GDM1 (cell line): ENCODE results near the gene ZNF540.
"Not testable (repeated sequence)": the region's sequence is repeated elsewhere in the genome, so short reads cannot be mapped to it uniquely, and the experiment has no call there.

Source experiments
- DNase-seq: peaks from one replicate; lab custom pipeline; 2025; lab: John Stamatoyannopoulos, UW

Gene ZNF540

GRCh38 chr19:37594304-37594981 is at the start of gene ZNF540, which contains the start of gene ZNF571:
Gene ZNF540 (plus strand): TSS chr19:37594876. CDS start chr19:37598448, 3,572 bp downstream.
Gene ZNF571 (minus strand): TSS chr19:37594792. CDS start chr19:37586676, 8,116 bp downstream.
- peak; percentile 81 for DNase-seq

DNA sequence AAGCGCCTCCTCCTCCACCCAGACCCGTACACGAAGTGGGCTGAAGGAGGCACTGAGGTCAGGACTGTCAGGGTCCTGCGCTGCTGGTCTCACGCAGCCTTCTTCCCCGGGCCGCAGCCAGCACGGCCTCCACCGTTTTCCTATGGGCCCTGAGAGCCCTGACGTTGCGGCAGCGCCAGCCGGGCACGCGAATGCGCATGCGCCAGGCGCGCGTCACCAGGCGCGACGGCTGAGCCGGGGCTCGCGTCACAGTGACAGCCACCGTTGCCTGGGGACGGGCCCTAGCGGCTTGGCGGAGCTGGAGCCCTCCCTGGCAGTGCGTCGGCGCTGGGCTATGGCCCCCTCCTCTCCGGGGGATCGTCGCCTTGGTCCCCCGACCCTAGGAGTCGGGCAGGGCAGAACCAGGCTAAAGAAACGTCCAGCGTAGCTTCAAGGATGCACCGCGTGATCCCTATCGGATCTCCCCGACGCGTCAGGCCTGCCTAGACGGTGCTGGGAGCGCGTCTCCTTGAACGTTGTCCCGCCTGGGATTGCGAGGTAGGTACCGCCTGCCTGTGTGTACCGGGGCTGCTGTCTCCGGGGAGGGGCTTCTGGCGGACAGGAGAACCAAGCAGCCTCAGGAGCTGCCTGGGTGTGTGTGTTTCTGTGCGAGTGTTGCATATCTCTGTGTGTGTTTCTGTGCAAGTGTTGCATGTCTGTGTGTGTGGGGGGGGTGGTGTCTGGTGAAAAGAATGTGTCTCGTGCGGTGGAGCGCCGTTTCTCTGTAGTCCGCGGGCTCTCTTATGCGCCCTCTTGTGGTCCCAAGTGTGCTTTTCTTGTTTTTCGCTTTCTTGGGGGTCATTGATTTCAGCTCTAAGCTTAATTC is 43.3 kb upstream of the ZNF540 start:
- DNase-seq = no peak

DNA sequence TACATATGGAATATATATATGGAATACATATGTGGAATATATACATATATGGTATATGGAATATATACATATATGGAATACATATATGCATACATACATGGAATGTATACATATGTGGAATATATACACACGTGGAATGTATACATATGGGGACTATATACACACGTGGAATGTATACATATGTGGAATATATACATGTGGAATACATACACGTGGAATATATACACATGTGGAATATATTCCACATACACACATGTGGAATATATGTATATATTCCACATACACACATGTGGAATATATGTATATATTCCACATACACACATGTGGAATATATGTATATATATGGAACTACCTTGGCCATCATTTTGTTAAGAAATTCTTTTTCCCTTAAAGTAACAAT is 31.2 kb upstream of the ZNF540 start:
- DNase-seq = no peak

- no peak for DNase-seq
Observed at GRCh38 chr19:37564624-37565369, 29.9 kb upstream of the ZNF540 start.

DNA sequence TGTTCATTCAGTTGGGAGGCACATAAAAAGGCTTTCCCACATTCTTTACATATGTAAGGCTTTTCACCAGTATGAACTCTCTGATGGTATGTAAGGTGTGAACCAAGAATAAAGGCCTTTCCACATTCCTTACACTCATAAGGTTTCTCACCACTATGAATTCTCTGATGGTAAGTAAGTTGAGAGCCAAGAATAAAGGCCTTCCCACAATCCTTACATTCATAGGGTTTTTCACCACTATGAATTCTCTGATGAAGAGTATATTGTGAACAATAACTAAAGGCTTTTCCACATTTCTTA is 29.4 kb upstream of the ZNF540 start:
- DNase-seq = no peak

DNA sequence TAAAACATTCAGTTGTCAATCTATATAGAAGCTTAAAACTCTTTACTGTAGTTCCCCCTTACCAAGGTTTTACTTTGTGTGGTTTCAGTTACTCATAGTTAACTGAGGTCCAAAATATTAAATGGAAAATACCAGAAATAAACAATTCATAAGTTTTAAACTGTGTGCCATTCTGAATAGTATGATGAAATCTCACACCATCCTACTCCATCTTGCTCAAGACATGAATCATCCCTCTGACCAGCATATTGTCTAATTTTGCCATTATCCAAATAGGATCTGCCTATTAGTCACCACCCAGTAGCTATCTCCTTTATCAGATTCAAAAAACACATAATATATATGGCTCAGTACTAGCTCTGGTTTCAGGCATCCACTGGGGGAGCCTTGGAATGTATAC is 22.5 kb upstream of the ZNF540 start:
- DNase-seq = no peak

GRCh38 chr19:37583340-37583739 is 11.3 kb upstream of the ZNF540 start:
- no peak for DNase-seq

GRCh38 chr19:37593996-37594303 is 726 bp upstream of the ZNF540 start:
- no peak for DNase-seq

- DNase-seq = peak; percentile 24
Observed at GRCh38 chr19:37594982-37595382, 306 bp downstream of the ZNF540 start.

DNA sequence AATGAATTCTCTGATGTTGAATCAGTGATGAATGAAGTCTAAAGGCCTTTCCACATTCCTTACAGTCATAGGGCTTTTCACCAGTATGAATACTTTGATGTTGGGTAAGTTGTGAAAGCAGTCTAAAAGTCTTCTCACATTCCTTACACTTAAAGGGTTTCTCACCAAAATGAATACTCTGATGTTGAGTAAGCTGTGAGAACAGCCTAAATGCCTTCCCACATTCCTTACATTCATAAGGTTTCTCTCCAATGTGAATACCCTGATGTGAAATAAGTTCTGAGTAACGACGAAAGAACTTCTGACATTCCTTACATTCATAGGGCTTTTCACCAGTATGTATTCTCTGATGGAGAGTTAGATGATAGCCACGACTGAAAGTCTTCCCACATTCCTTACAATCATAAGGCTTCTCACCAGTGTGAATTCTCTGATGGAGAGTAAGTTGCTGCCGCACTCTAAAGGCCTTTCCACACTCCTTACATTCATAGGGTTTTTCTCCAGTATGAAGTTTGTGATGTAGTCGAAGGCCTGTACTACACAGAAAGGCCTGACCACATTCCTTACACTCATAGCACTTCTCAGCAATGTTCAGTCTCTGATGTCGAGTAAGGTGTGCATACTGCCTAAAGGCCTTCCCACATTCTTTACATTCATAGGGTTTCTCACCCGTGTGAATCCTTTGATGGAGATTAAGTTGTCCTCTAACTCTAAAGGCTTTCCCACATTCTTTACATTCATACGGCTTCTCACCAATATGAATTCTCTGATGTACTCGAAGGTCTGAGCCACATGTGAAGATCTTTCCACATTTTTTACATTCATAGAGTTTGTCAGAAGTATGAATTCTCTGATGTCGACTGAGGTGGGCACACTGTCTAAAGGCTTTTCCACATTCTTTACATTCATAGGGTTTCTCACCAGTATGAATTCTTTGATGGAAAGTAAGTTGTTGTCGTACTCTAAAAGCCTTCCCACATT is 40.7 kb downstream of the ZNF540 start:
- no peak for DNase-seq

GRCh38 chr19:37654118-37654517 is 59.4 kb downstream of the ZNF540 start:
- no peak for DNase-seq

- DNase-seq = no peak
Observed at GRCh38 chr19:37654629-37655300, 60.1 kb downstream of the ZNF540 start.

GRCh38 chr19:37655301-37655688 is 60.6 kb downstream of the ZNF540 start, which contains the start of gene ZFP30:
Gene ZFP30 (minus strand): TSS chr19:37655465. CDS start chr19:37647822, 7,643 bp downstream.
- peak; percentile 77 for DNase-seq

DNA sequence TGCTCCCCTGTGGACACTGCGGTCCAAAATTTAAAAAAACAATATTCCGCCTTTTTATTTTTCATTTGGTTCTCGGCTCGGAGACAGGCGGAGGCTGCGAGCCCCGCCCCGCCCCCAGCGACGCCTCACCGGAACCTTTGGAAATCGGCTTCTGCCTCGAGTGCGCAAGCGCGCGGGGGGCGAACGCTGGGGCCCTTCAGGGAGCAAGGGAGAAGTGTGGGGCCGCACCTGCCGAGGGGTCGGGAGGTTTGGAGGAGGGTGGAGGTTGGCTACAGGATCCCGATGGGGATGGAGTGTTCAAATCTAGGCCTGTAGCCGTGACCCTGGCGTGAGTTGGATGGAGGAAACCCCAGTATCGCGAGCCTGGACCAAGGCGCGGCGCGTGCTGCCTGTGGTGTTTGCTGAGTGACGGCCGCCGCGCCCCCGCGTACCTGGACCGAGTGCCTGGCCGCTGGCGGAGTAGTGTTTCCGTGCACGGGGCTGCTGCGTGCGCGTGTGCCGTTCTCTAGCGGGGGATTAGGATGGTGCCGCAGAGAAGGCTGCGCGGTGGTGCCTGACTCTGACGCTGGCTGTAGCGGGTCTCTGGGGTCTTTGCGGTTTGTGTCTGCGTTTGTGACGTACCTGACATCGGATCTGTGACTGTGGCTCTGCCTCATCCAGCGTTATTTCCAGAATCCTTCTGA is 61.2 kb downstream of the ZNF540 start:
- DNase-seq = peak; percentile 75

GRCh38 chr19:37657157-37657556 is 62.5 kb downstream of the ZNF540 start:
- DNase-seq = not testable (repeated sequence)
